ENCODE data around the gene ZSWIM4. TPM values are rescaled to one million over a fixed set of nuclear protein-coding genes. Genes with fewer than 3 reads are reported as not detected.

Gene ZSWIM4
- total RNA-seq, 1 experiment from 2014 or later, result 7.9 TPM

- DNase-seq, result peak; percentile 99
- no peaks in the 10 kb centered on the region for H3K27me3 ChIP-seq
- peaks cover 29% of the 10 kb centered on the region for H3K36me3 ChIP-seq
- peak overlapping the region; percentile 77 for H3K4me3 ChIP-seq
- no peaks in the 10 kb centered on the region for H3K9me3 ChIP-seq
Measured at GRCh38 chr19:13796301-13797057, 1.2 kb downstream of the ZSWIM4 start.

- peaks cover 30% of the 10 kb centered on the region for H3K36me3 ChIP-seq
- peak overlapping the region; percentile 77 for H3K4me3 ChIP-seq
- H3K9me3 ChIP-seq, result no peaks in the 10 kb centered on the region
- no peak for DNase-seq
- H3K27me3 ChIP-seq, result no peaks in the 10 kb centered on the region
Measured at GRCh38 chr19:13797058-13797440, 1.8 kb downstream of the ZSWIM4 start.

GRCh38 chr19:13797870-13798269 lies 2.6 kb downstream of the ZSWIM4 start:
- Histone ChIP-seq H3K36me3 (peaks cover 38% of the 10 kb centered on the region), H3K9me3 (no peaks in the 10 kb centered on the region), H3K4me3 (no peak overlapping the region), H3K27me3 (no peaks in the 10 kb centered on the region)
- peak; percentile 99 for DNase-seq

- Histone ChIP-seq H3K9me3 (no peaks in the 10 kb centered on the region), H3K4me3 (no peak overlapping the region), H3K36me3 (peaks cover 56% of the 10 kb centered on the region), H3K27me3 (no peaks in the 10 kb centered on the region)
- DNase-seq, result no peak
Measured at GRCh38 chr19:13799669-13800068, 4.4 kb downstream of the ZSWIM4 start.

GRCh38 chr19:13803038-13803437 lies 7.8 kb downstream of the ZSWIM4 start:
- Histone ChIP-seq H3K36me3 (peaks cover 85% of the 10 kb centered on the region), H3K4me3 (no peak overlapping the region), H3K27me3 (no peaks in the 10 kb centered on the region), H3K9me3 (no peaks in the 10 kb centered on the region)
- no peak for DNase-seq

GRCh38 chr19:13804830-13805683 lies 9.8 kb downstream of the ZSWIM4 start:
- H3K36me3 ChIP-seq, result peaks cover 88% of the 10 kb centered on the region
- DNase-seq, result no peak

GRCh38 chr19:13806728-13807127 lies 11.5 kb downstream of the ZSWIM4 start:
- no peak overlapping the region for H3K4me3 ChIP-seq
- peaks cover 92% of the 10 kb centered on the region for H3K36me3 ChIP-seq
- no peak for DNase-seq
- H3K9me3 ChIP-seq, result no peaks in the 10 kb centered on the region
- H3K27me3 ChIP-seq, result no peaks in the 10 kb centered on the region

More at GRCh38 chr19:13804830-13805683, 9.8 kb downstream of the ZSWIM4 start:
- Histone ChIP-seq H3K4me3 (no peak overlapping the region), H3K27me3 (no peaks in the 10 kb centered on the region), H3K9me3 (no peaks in the 10 kb centered on the region)

- Histone ChIP-seq H3K36me3 (peaks cover 92% of the 10 kb centered on the region), H3K27me3 (no peaks in the 10 kb centered on the region), H3K9me3 (no peaks in the 10 kb centered on the region), H3K4me3 (no peak overlapping the region)
- no peak for DNase-seq
Measured at GRCh38 chr19:13807421-13808021, 12.3 kb downstream of the ZSWIM4 start.

- peaks cover 92% of the 10 kb centered on the region for H3K36me3 ChIP-seq
- no peaks in the 10 kb centered on the region for H3K27me3 ChIP-seq
Measured at GRCh38 chr19:13808856-13809255, 13.6 kb downstream of the ZSWIM4 start.

GRCh38 chr19:13812544-13812943 lies 17.3 kb downstream of the ZSWIM4 start:
- no peak for DNase-seq
- Histone ChIP-seq H3K4me3 (no peak overlapping the region), H3K36me3 (peaks cover 90% of the 10 kb centered on the region), H3K9me3 (no peaks in the 10 kb centered on the region), H3K27me3 (no peaks in the 10 kb centered on the region)

More at GRCh38 chr19:13808856-13809255, 13.6 kb downstream of the ZSWIM4 start:
- no peaks in the 10 kb centered on the region for H3K9me3 ChIP-seq
- no peak for DNase-seq
- no peak overlapping the region for H3K4me3 ChIP-seq

- Histone ChIP-seq H3K9me3 (no peaks in the 10 kb centered on the region), H3K36me3 (peaks cover 90% of the 10 kb centered on the region), H3K27me3 (no peaks in the 10 kb centered on the region), H3K4me3 (no peak overlapping the region)
- DNase-seq, result no peak
Measured at GRCh38 chr19:13813147-13813546, 17.9 kb downstream of the ZSWIM4 start.

- Histone ChIP-seq H3K27me3 (no peaks in the 10 kb centered on the region), H3K36me3 (peaks cover 89% of the 10 kb centered on the region), H3K4me3 (no peak overlapping the region), H3K9me3 (no peaks in the 10 kb centered on the region)
- DNase-seq, result no peak
Measured at GRCh38 chr19:13814550-13814949, 19.3 kb downstream of the ZSWIM4 start.

- no peaks in the 10 kb centered on the region for H3K9me3 ChIP-seq
- peak; percentile 49 for DNase-seq
- H3K27me3 ChIP-seq, result no peaks in the 10 kb centered on the region
- H3K4me3 ChIP-seq, result no peak overlapping the region
- H3K36me3 ChIP-seq, result peaks cover 86% of the 10 kb centered on the region
Measured at GRCh38 chr19:13817018-13817614, 21.9 kb downstream of the ZSWIM4 start.

GRCh38 chr19:13817615-13818371 lies 22.6 kb downstream of the ZSWIM4 start:
- no peaks in the 10 kb centered on the region for H3K27me3 ChIP-seq
- no peak for DNase-seq
- peaks cover 88% of the 10 kb centered on the region for H3K36me3 ChIP-seq
- no peaks in the 10 kb centered on the region for H3K9me3 ChIP-seq
- H3K4me3 ChIP-seq, result no peak overlapping the region

GRCh38 chr19:13819238-13819637 lies 24.0 kb downstream of the ZSWIM4 start:
- no peaks in the 10 kb centered on the region for H3K27me3 ChIP-seq
- H3K4me3 ChIP-seq, result no peak overlapping the region
- DNase-seq, result no peak
- peaks cover 88% of the 10 kb centered on the region for H3K36me3 ChIP-seq
- H3K9me3 ChIP-seq, result peaks cover 5% of the 10 kb centered on the region; the same call in 1 of the 2 replicates

GRCh38 chr19:13821292-13821691 lies 26.0 kb downstream of the ZSWIM4 start:
- Histone ChIP-seq H3K27me3 (no peaks in the 10 kb centered on the region), H3K36me3 (peaks cover 85% of the 10 kb centered on the region), H3K4me3 (no peak overlapping the region), H3K9me3 (peaks cover 5% of the 10 kb centered on the region; the same call in 1 of the 2 replicates)
- DNase-seq, result no peak

Data from MG63 (cell line).